Astrocyte (in vitro differentiated cells and primary cell): ENCODE results near the gene PSMG4. TPM values are rescaled to one million over a fixed set of nuclear protein-coding genes. Genes with fewer than 3 reads are reported as not detected.
A peak's percentile ranks its signal among the peaks of the same experiment; 100 is the strongest.

Experiments used
- DNase-seq: peaks from one replicate; pipeline ENCODE4 v3.0.0-alpha.2; 2010; ENCODE audit warnings: low read depth
- FAIRE-seq: peaks from 2 replicates; lab custom pipeline; 2011; peaks lifted over from hg19 to GRCh38; lab: Jason Lieb, UNC
- H2AFZ ChIP-seq: 2 replicates; pipeline ENCODE4 v1.6.0; 2012; ENCODE audit warnings: low read depth, low read length, inconsistent platforms
- H3K27ac ChIP-seq: 2 replicates; pipeline ENCODE4 v1.5.1; 2011; ENCODE audit warnings: low read depth, low read length, inconsistent platforms
- H3K27me3 ChIP-seq: 2 replicates; pipeline ENCODE4 v1.6.0; 2011; ENCODE audit warnings: low read length, inconsistent platforms; ENCODE audit not compliant: insufficient read depth
- H3K36me3 ChIP-seq: 2 replicates; pipeline ENCODE4 v1.5.1; 2011; ENCODE audit warnings: low read length, inconsistent platforms; ENCODE audit not compliant: insufficient read depth
- H3K4me1 ChIP-seq: 2 replicates; pipeline ENCODE4 v1.5.1; 2011; ENCODE audit warnings: low read length, inconsistent platforms; ENCODE audit not compliant: insufficient read depth
- H3K4me2 ChIP-seq: 2 replicates; pipeline ENCODE4 v1.6.0; 2012; ENCODE audit warnings: low read length, inconsistent platforms
- H3K4me3 ChIP-seq: 2 replicates; pipeline ENCODE4 v1.5.1; 2011; ENCODE audit warnings: low read depth, mild to moderate bottlenecking, low read length, inconsistent platforms; ENCODE audit not compliant: insufficient read depth
- H3K79me2 ChIP-seq: 2 replicates; pipeline ENCODE4 v1.6.0; 2012; ENCODE audit warnings: mild to moderate bottlenecking, low read length, inconsistent platforms; ENCODE audit not compliant: insufficient read depth
- H3K9ac ChIP-seq: 2 replicates; pipeline ENCODE4 v1.6.0; 2012; ENCODE audit warnings: mild to moderate bottlenecking, low read length, inconsistent platforms
- H3K9me3 ChIP-seq: 2 replicates; pipeline ENCODE4 v1.5.1; 2012; ENCODE audit warnings: low read depth, mild to moderate bottlenecking, low read length, inconsistent platforms; ENCODE audit not compliant: insufficient read depth
- H4K20me1 ChIP-seq: 2 replicates; pipeline ENCODE4 v1.6.0; 2012; ENCODE audit warnings: low read length, inconsistent platforms; ENCODE audit not compliant: insufficient read depth
- H3K27ac Mint-ChIP-seq: one replicate; pipeline ENCODE4 v1.8.0; 2021; ENCODE audit warnings: mild to moderate bottlenecking, mixed read lengths; ENCODE audit not compliant: unreplicated experiment
- H3K27me3 Mint-ChIP-seq: one replicate; pipeline ENCODE4 v1.8.0; 2021; ENCODE audit warnings: low read depth, mixed read lengths; ENCODE audit not compliant: unreplicated experiment
- H3K36me3 Mint-ChIP-seq: one replicate; pipeline ENCODE4 v1.8.0; 2021; ENCODE audit warnings: low read depth, mixed read lengths; ENCODE audit not compliant: unreplicated experiment
- H3K4me1 Mint-ChIP-seq: one replicate; pipeline ENCODE4 v1.8.0; 2021; ENCODE audit warnings: low read depth, mixed read lengths; ENCODE audit not compliant: unreplicated experiment
- H3K4me3 Mint-ChIP-seq: one replicate; pipeline ENCODE4 v1.8.0; 2021; ENCODE audit warnings: mild to moderate bottlenecking, moderate library complexity, mixed read lengths; ENCODE audit not compliant: unreplicated experiment
- H3K9me3 Mint-ChIP-seq: one replicate; pipeline ENCODE4 v1.8.0; 2021; ENCODE audit warnings: mild to moderate bottlenecking, mixed read lengths; ENCODE audit not compliant: unreplicated experiment
- EZH2 ChIP-seq: IDR thresholded peaks from 2 replicates; pipeline ENCODE4 v1.6.1; 2012; ENCODE audit warnings: mild to moderate bottlenecking, low read length, inconsistent platforms; ENCODE audit not compliant: insufficient read depth
- total RNA-seq: library from RNA; stranded (reverse); gene quantifications from 2 replicates; pipeline ENCODE4 v1.2.1, GENCODE V29; 2021
- TF ChIP-seq, protein P1 (sequence below): IDR thresholded peaks from 2 replicates; pipeline ENCODE4 v1.5.1; 2011; ENCODE audit warnings: low read depth, mild to moderate bottlenecking, inconsistent platforms, low read length, moderate library complexity; ENCODE audit not compliant: insufficient read depth

Gene PSMG4
- total RNA-seq, 1 donor from 2014 or later: 23.4 TPM

DNA sequence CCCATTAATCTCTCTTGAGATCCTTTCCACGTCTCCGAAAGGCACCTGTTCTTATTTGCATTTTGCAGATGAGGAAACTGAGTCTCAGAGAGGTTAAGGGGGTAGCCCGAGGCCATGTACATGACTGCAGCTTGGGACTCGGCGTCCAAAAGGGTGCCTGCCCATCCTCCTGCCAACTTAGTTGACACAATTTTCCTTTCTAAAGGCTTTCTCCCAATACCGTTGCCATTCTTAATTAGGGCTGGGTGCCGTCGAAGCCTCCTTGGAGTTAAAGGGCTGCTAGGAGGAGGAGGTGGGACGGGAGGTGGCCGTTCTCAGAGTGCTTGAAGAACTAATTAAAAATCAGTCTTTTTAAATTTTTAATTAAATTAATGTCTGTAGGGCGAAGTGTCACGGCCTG is 546 bp upstream of the PSMG4 start:
- Histone ChIP-seq H3K9ac (no peak overlapping the region), H3K36me3 (no peaks in the 10 kb centered on the region), H3K4me3 (peak overlapping the region; percentile 79), H2AFZ (peak overlapping the region; percentile 71), H4K20me1 (peaks cover 31% of the 10 kb centered on the region), H3K4me1 (peaks cover 11% of the 10 kb centered on the region), H3K27ac (no peak overlapping the region), H3K9me3 (no peaks in the 10 kb centered on the region), H3K27me3 (no peaks in the 10 kb centered on the region), H3K4me2 (peak overlapping the region; percentile 97), H3K79me2 (peaks cover 43% of the 10 kb centered on the region)
- Mint-ChIP-seq H3K27me3 (peaks cover 7% of the 10 kb centered on the region), H3K4me1 (peaks cover 15% of the 10 kb centered on the region), H3K4me3 (peak overlapping the region; percentile 74), H3K27ac (no peak overlapping the region), H3K36me3 (peaks cover 4% of the 10 kb centered on the region), H3K9me3 (no peaks in the 10 kb centered on the region)
- FAIRE-seq (no peak), DNase-seq (no peak)
- TF ChIP-seq, protein P1, sequence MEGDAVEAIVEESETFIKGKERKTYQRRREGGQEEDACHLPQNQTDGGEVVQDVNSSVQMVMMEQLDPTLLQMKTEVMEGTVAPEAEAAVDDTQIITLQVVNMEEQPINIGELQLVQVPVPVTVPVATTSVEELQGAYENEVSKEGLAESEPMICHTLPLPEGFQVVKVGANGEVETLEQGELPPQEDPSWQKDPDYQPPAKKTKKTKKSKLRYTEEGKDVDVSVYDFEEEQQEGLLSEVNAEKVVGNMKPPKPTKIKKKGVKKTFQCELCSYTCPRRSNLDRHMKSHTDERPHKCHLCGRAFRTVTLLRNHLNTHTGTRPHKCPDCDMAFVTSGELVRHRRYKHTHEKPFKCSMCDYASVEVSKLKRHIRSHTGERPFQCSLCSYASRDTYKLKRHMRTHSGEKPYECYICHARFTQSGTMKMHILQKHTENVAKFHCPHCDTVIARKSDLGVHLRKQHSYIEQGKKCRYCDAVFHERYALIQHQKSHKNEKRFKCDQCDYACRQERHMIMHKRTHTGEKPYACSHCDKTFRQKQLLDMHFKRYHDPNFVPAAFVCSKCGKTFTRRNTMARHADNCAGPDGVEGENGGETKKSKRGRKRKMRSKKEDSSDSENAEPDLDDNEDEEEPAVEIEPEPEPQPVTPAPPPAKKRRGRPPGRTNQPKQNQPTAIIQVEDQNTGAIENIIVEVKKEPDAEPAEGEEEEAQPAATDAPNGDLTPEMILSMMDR: no peak
- no peak for TF ChIP-seq EZH2

DNA sequence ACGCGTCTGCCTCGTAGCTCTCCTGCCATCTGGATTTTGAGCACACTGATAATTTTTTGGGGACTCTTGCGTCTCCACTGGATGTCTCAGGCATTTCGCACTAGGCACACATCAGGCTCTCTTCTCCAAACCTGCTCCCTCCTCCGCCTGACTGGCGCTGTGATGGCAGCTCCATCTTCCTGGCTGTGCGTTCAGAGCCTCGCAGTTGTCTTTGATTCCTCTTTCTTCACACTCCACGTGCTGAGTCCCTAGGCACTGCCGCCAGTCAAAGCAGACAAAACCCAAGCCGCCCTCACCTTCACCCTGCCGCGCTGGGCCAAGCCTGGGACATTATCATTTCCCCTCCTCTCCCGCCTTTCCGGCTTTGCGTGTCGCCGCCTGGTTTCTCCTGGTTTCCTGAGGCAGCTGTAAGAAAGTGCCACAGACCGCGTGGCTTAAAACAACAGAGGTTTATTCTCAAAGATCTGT is 778 bp downstream of the PSMG4 start:
- H3K27me3 Mint-ChIP-seq: peaks cover 7% of the 10 kb centered on the region
- FAIRE-seq: no peak

DNA sequence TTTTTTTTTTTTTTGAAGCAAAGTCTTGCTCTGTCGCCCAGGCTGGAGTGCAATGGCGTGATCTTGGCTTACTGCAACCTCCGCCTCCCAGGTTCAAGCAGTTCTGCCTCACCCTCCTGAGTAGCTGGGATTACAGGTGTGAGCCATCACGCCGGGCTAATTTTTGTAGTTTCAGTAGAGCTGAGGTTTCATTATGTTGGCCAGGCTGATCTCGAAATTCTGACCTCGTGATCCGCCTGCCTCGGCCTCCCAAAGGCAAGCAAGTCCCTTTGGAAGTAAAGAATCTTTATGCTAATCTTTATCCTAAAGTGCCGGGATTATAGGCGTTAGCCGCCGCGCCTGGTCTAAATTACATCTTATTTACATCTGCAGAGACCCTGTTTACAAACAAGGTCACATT is 1.5 kb downstream of the PSMG4 start:
- H3K79me2 ChIP-seq: peaks cover 64% of the 10 kb centered on the region
- no peaks in the 10 kb centered on the region for H3K27me3 ChIP-seq
- Mint-ChIP-seq H3K4me1 (peaks cover 15% of the 10 kb centered on the region), H3K9me3 (no peaks in the 10 kb centered on the region), H3K4me3 (peak overlapping the region; percentile 66), H3K36me3 (no peaks in the 10 kb centered on the region), H3K27ac (no peak overlapping the region), H3K27me3 (peaks cover 7% of the 10 kb centered on the region)
- H3K4me2 ChIP-seq: peak overlapping the region; percentile 97
- no peak for FAIRE-seq
- no peak overlapping the region for H3K9ac ChIP-seq
- H2AFZ ChIP-seq: no peak overlapping the region
- DNase-seq: no peak
- no peak overlapping the region for H3K27ac ChIP-seq
- no peak overlapping the region for H3K4me3 ChIP-seq
- H4K20me1 ChIP-seq: peaks cover 50% of the 10 kb centered on the region
- no peak for TF ChIP-seq EZH2
- TF ChIP-seq, protein P1: no peak
- no peaks in the 10 kb centered on the region for H3K9me3 ChIP-seq
- peaks cover 8% of the 10 kb centered on the region for H3K36me3 ChIP-seq
- peaks cover 11% of the 10 kb centered on the region for H3K4me1 ChIP-seq

More for the DNA sequence above, 778 bp downstream of the PSMG4 start:
- TF ChIP-seq, protein P1: no peak
- Histone ChIP-seq H2AFZ (peak overlapping the region; percentile 99), H3K36me3 (peaks cover 5% of the 10 kb centered on the region), H3K4me1 (peaks cover 11% of the 10 kb centered on the region), H3K79me2 (peaks cover 56% of the 10 kb centered on the region), H3K27me3 (no peaks in the 10 kb centered on the region), H4K20me1 (peaks cover 44% of the 10 kb centered on the region), H3K27ac (peak overlapping the region; percentile 40), H3K9me3 (no peaks in the 10 kb centered on the region), H3K9ac (peak overlapping the region; percentile 83), H3K4me2 (peak overlapping the region; percentile 97), H3K4me3 (peak overlapping the region; percentile 79)
- Mint-ChIP-seq H3K4me3 (peak overlapping the region; percentile 99), H3K27ac (peak overlapping the region; percentile 89), H3K9me3 (no peaks in the 10 kb centered on the region), H3K4me1 (peaks cover 15% of the 10 kb centered on the region), H3K36me3 (no peaks in the 10 kb centered on the region)
- DNase-seq: peak; percentile 16
